Measurements from ENCODE around the gene CDC25A. TPM values are rescaled to one million over a fixed set of nuclear protein-coding genes. Genes with fewer than 3 reads are reported as not detected.

Gene CDC25A
- total and polyA plus RNA-seq, 9 of the 15 experiments (the other 6 are each of a cell fraction or from before 2014, with no cell fraction given): 3.4 to 61.3 (median 51.8) TPM

GRCh38 chr3:48151058-48151806, 37.0 kb downstream of the CDC25A start (continued):
- TF ChIP-seq TAF15 (IDR thresholded peaks at IDR 0.05; ENCODE audit: low read depth, low read length) (no peak), FOXK2 (conservative IDR thresholded peaks at IDR 0.05 in 1 of 2, IDR thresholded peaks at IDR 0.05 in 1 of 2; ENCODE audit: low read depth in 2 of 2) (no peak), HINFP (tag; conservative IDR thresholded peaks at IDR 0.05; ENCODE audit: low read depth) (no peak), DPF2 (IDR thresholded peaks at IDR 0.05) (no peak), SP1 (CRISPR knock-in tag; IDR thresholded peaks at IDR 0.05) (peak; percentile 15; the same call in 1 of the 2 replicates), PPARD (CRISPR knock-in tag; IDR thresholded peaks at IDR 0.05) (no peak), BRD9 (IDR thresholded peaks at IDR 0.05; ENCODE audit: low read depth, partially characterized antibody) (no peak), GTF2E2 (tag; IDR thresholded peaks at IDR 0.05) (no peak), ZNF133 (CRISPR knock-in tag; IDR thresholded peaks at IDR 0.05) (no peak), RCOR1 (IDR thresholded peaks at IDR 0.05; ENCODE audit: borderline replicate concordance in 1 of 2, low read depth in 2 of 2, low read length in 2 of 2) (0 out of 4 replicates have a peak, but pooled peaks of 1 of the 2 experiments have one; percentile 8), TAF7 (tag; IDR thresholded peaks at IDR 0.05) (no peak), ZNF639 (CRISPR knock-in tag; conservative IDR thresholded peaks at IDR 0.05 in 1 of 2, IDR thresholded peaks at IDR 0.05 in 1 of 2) (no peak)
- TF ChIP-seq, protein P1, sequence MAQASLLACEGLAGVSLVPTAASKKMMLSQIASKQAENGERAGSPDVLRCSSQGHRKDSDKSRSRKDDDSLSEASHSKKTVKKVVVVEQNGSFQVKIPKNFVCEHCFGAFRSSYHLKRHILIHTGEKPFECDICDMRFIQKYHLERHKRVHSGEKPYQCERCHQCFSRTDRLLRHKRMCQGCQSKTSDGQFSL (CRISPR knock-in tag; IDR thresholded peaks at IDR 0.05): no peak
- TF ChIP-seq, protein P1 (tag; IDR thresholded peaks at IDR 0.05): no peak
